GM21360 (cell line): ENCODE measurements around the gene ZNF821.
A peak's percentile ranks its signal among the peaks of the same experiment; 100 is the strongest.
"Not testable (repeated sequence)": the region's sequence is repeated elsewhere in the genome, so short reads cannot be mapped to it uniquely, and the experiment has no call there.

Experiments used
- ATAC-seq: cut with Tn5 transposase; IDR thresholded peaks from one replicate; pipeline ENCODE4 v1.9.1; 2021; ENCODE audit warnings: mild to moderate bottlenecking, moderate library complexity; ENCODE audit not compliant: unreplicated experiment

Gene ZNF821

DNA sequence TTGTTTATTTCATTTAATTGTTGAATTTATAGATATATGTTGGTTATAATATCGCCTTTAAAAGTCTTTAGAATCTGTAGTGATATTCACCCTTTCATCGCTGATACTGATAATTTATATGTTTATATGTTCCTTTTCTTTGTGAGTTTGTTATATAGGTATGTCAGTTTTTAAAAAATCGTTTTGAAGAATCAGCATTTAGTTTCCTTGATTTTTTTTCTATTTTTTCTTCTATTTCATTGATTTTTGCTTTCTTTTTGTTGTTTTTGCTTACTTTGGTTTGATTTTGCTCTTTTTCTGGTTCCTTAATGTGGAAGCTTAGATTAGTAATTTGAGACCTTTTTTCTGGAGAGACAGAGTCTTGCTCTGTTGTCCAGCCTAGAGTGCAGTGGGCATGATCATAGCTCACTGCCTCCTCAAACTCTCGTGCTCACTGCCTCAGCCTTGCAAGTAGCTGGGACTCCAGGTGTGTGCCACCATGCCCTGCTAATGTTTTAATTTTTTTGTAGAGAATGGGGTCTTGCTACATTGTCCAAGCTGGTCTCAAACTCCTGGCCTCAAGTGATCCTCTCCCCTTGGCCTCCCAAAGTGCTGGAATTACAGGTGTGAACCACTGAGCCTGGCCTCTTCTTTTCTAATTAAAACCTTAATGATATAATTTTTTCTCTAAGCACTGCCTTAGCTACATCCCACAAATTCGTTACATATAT, 18.8 kb upstream of the ZNF821 start:
- ATAC-seq: no peak

DNA sequence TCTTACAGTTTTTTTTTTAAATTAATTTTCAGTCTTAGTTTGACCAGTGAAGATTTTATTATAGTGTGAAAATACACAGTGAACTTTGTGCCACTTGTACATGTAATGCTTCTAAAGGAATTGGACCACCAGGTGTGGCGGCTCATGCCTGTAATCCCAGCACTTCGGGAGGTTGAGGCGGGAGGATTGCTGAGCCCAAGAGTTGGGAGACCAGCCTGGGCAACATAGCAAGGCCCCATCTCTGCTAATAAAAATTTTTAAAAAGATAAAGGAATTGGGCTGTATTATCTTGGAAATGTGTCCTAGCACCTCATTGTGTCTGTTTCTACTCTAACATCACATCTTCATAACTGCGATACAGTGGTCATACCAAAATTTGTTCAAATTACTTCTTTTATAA, 15.2 kb upstream of the ZNF821 start:
- ATAC-seq: no peak

DNA sequence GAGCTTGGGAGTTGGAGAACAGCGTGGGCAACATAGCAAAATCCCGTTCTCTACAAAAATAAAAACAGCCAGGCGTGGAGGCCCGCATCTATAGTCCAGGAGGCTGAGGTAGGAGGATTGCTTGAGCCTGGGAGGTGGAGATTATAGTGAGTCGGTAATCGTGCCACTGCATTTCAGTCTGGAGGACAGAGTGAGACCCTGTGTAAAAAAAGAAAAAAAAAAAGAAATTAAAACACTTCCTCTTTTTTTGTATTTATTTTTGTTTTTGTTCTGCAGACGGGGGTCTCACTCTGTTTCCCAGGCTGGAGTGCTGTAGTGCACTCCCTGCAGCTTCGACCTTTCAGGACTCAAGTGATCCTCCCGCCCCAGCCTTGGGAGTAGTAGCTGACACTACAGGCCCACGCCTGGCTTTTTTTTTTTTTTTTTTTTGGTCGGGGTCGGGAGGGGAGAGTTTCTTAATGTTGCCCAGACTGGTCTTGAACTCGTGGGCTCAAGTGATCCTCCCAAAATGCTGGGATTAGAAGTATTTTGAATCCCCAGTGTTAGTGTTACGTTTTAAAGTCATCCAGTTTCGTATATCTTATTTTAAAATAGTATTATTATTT, 12.9 kb upstream of the ZNF821 start:
- no peak for ATAC-seq

DNA sequence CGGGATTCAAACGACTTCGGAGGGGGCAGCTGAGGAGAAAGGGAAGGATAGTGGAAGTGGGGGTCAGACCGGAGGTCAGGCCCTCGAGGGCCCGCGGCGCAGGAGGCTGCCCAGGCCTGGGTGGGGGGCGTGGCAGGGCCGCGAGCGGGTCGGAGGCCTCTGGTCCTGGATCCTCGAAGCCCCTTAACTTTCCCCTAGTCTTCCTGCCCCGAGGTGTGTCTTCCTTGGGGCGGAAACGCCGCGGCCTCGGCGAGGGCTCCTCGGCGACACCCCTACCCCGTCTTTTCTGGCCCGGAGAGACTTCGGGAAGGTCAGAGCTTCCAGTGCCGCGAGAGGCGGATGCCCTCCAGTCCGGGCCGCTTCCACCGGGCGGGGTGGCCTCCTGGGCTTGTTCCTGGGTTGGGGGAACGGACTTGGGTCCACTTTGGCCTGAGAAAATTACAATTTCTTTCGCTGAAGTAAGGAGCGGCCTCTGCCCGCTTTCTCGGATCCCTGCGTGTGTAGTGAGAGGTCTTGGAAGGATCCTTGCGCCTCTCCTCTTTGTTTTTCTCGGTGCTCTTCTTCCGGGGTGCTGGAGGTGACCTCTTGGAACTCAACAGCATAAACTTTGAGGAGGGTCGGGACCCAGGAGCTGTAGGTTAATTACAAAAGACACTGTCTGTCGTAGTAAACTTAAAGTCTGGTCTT, 11.8 kb upstream of the ZNF821 start:
- peak; percentile 11 for ATAC-seq

DNA sequence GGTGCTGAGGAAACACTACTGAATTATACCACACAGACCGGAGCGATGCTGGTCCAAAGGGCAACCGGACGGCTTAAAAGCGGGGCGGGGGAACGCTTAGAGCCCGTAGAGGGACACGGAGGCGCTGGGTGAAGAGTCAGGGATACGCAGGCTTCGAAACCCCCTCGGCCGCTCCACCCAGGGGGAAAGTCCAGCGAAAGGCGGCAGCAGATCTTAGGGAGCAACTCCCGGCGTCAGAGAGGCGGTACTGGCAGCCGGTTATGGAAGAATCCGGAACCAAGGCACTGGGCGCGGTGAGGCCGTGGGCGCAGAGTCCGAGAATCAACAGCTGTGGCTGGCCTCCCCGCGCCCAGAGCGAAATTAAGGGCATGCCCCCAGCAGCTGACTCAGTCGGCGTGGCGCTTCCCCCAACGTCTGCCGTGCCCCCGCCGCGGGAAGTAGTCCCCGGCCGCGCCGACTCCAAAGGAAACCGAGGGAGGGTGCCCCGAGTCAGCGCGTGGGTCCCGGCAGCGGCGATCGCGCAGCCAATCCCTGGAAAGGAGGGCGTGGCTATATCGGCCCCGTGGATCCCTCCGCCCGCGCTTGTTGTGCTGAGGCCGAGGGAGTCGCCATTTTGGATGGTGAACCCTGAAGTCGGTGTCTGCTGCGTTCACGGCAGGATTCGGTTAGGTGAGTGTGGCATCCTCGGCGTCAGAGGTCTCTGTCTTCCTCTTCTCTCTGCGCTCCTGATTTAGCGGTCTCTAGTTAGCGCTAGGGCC, 11.1 kb upstream of the ZNF821 start, which contains the start of gene IST1:
Gene IST1, plus strand, starts transcription at position 611 of the 758 bp plus-strand sequence. CDS start 20,110 bp downstream, outside the sequence.
- ATAC-seq: peak; percentile 78

DNA sequence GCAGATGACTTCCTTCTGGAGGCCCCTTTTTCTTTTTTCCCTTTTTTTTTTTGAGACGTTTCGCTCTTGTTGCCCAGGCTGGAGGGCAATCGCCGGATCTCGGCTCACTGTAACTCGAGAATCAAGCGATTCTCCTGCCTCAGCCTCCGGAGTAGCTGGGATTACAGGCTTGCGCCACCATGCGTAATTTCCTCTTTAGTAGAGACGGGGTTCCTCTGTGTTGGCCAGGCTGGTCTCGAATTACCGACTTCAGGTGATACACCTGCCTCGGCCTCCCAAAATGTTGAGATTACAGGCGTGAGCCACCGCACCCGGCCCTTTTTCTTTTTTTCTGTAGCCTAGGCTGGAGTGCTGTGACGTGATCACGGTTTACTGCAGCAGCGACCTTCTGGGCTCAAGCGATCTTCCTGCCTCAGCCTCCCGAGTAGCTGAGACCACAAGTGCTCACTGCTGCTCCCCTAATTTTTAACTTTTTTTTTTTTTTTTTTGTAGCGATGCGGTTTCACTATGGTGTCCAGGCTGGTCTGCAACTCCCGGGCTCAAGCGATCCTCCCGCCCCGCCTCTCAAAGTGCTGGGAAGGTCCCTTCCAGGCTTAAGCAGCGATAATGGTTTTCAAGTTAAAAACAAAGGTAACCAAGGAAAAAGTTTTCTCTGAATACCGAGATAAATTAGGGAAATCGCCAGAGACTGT, 10.4 kb upstream of the ZNF821 start:
- ATAC-seq: no peak

DNA sequence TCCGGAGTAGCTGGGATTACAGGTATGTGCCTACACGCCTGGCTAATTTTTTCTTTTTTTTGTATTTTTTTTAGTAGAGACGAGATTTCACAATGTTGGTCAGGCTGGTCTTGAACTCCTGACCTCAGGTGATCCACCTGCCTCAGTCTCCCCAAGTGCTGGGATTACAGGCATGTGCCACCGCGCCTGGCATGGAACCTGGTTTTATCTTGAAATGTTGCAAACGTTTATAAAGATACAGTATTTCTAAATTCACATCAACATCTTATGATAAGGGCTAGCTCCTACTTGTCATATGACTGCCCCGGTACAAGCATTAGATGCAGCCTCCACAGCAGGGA, 9.9 kb upstream of the ZNF821 start:
- no peak for ATAC-seq

DNA sequence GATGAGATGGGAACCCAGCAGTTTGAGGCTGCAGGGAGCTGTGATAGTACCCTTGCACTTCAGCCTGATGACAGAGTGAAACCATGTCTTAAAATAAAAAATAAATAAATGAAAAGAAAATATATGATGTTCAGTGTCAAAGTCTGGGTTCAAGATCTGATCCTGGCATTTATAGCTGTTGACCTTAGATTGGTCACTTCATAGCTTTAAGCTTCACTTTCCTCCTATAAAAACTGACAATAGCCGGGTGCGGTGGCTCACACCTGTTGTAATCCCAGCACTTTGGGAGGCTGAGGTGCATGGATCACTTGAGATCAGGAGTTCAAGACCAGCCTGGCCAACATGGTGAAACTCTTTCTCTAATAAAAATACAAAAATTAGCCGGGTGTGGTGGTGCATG, 5.2 kb upstream of the ZNF821 start:
- no peak for ATAC-seq

DNA sequence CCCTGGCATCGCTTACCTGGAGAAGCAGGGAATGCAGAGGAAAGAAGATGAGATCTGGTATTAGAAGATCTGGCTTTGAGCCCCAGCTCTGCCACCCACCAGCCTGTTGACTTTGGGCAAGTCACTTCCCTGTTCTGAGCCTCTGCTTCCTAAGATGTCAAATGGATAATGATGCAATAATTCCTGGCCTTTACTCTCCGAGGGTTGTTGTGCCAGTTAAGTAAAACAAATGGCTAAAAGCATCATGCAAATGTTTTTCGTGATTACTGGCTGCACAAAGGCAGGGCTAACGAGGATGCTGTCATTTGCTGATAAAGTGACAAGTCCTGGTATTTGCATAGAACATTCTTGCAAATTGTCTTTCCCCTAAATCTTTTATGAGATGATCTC, 1.3 kb upstream of the ZNF821 start:
- ATAC-seq: no peak

DNA sequence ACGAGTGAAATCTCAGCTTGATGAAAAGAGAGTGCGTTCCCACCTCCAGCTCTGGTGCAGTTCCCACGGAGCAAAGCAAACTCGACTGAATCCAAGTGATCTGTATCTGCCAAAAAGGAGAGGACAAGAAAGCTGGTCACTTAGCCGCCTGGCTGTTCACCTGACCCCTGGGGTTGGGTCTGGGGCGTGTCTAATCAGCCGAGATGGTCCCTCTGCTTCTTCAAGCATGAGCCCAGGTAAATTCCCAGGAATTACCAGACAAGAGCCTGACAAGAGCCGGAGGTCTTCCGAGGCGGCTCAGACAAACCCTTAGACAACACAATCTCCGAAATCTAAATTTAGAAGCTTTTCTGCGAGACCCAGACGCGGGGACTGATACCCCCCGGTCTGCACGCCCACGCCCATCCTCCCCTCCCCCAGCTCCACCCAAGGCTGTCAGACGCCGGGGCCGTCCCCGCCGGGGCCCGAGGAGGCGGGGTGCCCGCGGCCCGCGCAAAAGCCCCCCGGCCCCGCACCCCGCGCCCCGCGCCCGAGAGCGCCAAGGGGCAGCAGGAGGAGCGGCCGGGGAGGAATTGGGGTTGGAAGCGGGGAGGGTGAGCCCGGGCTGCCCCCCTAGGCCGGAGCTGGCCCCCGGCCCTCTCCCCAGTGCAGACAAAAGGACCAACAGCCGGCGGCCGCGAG, 674 bp downstream of the ZNF821 start:
- ATAC-seq: peak; percentile 36

DNA sequence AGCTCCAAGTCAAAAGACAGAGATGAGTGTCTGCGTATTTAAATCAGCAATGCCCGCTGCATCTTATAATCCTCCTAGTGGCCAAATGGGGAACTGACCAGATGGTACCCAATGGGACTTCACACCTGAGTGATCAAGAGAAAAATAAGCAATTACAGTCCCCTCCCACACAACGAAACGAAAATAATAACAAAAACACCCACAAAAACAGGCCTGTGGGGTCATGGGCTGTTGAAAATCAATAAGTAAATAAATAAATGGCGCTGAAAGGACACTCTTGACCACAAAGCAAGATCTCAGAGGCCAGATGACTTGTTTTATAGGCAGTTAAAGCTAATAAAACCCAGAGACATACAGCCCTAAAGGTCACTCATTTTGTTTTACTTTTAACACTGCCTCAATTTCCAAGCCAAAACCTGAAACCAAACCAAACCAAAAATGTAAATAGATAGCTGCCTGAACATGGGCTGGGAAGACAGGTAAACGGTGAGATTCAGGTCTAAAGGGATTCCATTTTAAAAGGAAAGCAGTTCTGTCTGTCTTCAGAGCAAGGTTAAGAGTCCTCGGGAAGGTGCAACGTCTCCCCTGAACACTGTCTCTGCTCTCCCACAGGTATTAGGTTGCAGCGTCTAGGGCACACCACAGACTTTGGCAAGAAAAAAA, 1.3 kb downstream of the ZNF821 start:
- ATAC-seq: peak; percentile 13

DNA sequence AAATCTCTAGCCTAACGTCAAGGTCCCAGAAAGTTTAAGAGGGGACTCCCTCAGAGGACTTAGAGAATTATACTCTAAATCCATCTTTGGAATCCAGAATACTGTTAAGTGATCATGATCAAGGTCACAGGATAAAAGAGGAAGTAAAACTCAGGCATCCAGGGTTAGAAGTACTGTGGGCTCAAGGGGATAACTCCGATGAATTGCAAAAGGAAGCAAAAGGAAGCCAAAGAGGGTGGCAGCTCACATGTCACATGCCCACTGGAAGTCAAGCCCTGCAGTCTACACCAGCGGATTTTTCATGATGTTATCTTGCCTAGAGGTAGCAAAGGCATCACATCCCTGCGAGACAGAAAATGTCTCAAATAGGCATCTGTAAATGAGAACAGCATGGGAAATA, 3.8 kb downstream of the ZNF821 start:
- ATAC-seq: no peak

DNA sequence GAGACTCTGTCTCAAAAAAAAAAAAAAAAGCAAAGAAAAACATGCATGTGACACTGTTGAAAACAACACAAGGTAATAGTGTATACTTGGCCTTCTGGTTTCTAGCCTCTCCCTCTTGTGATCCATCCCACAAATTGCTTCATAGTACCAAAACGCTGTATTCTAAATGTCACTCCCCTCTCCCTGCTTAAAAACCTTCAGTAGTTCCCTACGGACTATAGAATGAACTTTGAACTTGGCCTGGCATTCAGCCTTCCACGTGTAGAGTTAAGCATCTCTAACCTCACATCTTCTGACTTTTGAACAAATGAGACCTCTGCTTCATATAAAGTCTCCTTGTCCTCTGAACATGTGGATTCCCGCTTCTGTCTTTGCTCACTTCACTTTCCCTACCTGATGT, 5.1 kb downstream of the ZNF821 start:
- ATAC-seq: no peak

DNA sequence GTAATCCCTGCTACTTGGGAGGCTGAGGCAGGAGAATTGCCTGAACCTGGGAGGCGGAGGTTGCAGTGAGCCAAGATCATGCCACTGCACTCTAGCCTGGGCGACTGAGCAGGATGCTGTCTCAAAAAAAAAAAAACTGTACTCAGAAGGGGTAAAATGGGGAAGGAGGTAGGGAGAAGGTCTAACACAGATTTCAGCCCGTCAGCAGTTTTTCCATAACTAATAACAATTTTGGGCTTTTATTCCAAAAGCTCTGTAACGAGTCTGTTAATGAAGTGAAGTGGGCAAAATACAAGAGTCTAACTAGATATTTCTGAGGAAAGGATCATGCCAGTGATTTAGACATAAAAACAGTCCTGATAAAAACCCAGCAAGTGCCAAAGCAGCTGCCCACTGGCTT, 10.8 kb downstream of the ZNF821 start:
- ATAC-seq: no peak

DNA sequence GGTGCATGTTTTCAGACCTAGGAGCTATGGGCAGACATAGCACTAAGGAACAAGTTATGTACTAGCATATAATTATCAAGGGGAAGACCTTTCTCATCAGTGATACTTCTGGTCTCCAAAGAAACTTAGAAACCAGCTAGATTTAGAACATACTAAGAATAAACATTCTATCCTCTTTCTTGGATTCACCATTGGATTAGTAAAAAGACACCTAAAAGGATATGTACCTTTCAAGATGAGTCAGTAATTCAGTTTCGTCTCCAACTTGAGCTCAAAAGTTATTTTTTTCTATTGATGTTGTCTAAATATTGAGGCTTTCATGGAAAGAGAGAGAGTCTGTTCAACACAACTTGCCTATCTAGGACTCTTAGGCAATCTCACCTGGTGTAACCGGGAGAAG, 13.2 kb downstream of the ZNF821 start:
- no peak for ATAC-seq

DNA sequence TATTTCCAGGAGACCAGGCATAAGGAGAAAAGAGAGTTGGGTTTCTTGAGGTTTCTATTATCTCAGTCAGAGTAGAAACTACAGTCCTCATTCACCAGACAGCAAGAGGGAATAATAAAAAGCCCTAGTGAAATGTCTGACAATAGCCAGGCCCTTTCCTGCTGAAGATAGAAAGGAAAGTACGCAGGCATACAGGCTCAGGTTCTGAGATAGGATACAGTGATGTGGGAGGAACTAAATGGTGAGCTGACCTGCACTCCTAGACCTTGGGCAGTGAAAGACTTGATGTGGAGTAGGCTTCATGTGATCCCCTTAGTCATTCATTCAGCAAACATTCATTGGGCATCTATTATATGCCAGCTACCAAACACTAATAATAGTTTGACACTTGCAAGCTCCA, 14.9 kb downstream of the ZNF821 start:
- no peak for ATAC-seq

DNA sequence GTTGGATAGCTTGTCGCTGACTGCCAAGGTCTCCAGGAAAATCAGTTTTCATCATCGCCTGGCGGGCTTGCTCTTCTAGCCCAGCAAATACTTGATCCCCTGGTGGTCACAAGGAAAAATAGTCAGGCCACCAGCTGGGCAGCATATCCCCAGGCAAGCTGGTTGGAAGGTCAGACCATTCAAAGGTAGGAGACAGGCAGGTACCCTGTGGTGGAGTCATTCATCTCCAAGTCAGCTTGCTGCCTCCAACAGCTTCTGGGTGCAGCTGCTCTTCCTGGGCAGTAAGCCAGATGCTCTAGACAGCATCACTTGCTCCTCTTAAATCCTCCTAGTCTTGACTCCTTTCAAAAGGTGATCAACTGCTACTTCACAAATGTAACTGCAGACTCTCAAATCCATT, 16.0 kb downstream of the ZNF821 start:
- no peak for ATAC-seq

DNA sequence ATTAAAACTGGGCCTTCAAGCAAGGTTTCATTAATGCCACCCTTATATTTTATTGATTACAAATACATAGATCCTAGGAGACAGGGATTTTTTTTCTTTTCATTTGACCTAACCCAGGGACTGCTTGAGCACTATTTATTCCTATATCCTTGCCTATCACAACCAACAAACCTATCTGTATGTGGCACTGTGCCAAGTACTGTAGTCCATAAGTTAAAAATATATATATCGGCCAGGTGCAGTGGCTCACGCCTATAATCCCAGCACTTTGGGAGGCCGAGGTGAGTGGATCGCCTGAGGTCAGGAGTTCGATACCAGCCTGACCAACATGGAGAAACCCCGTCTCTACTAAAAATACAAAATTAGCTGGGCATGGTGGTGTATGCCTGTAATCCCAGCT, 16.8 kb downstream of the ZNF821 start:
- not testable (repeated sequence) for ATAC-seq

DNA sequence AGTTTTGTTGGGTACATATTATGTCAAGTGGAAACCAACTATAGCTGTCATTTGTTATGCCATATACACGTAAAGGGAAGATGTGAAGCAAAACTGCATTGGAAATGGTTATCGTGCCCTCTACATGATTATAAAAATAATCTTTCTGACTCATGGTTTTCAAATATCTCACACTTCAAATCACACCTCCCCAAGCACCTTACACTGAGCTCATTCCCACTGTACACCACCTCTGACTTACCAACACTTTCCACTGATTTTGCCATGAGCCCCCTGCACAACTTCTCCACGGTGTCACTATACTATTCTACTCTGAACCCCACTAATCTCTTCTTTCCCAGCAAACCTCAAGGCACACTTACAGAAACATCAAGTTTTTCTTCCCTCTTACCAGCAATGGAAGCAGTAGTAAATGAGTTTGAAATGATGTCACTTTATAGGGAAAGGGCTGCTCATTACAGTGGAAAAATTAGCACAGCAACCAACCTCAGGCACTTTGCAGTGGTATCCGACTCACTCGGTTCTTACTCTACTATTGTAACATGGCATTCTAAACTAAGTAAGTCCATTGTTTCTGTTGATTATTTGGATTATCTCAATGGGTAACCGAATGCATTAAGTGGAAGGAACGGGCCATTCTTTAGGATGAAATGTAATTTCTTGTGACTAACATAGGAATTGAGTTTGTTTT, 18.7 kb downstream of the ZNF821 start:
- no peak for ATAC-seq
